GM10847 (cell line): ENCODE measurements around the gene MCM6.

Experiments used
- POLR2A ChIP-seq: IDR thresholded peaks from 2 replicates; pipeline ENCODE4 v1.6.1; 2011; ENCODE audit not compliant: insufficient read length; ENCODE audit errors: extremely low read depth

MCM6 gene

DNA sequence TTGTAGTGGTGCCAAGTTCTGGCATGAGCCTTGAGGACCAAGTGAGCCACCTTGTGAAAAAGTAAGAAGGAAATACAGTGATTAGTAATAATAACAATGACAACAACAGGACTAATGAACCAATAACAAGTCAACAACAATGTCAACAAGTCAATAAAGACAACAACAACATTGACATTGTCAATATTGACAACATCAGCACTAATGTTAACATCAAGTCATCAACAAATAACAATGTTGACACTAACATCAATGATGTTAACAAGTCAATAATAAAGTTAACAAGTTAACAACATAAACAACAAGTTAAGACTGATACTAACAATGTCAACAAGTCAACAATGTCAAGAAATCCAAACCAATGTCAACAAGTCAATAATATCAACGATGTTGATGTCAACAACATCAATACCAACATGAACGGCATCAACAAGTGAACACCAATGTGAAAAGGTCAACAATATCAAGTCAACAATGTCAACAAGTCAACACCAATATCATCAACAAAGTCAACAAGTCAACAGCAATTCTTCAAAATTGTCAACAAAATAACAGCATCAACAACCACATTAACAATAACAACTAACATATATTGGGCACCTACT, 63.2 kb downstream of the MCM6 start:
- no peak for TF ChIP-seq POLR2A

DNA sequence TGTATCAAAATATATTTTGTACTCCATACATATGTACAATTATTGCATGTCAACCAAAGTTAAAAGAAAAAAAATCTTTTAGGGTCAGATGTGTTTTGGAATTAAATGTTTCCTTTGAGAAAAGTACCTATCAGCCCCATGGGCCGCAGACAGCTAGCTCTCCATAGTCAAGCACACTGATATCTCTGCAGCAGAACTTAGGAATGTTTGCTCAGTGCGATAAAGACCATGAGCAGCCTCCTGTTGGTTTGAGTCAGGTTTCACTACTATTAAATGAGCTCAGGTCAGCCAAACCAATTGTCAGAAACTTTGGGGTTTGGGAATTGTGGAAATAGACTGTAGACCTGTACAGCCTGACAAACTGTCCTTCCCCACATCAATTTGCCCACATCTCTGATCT, 73.0 kb downstream of the MCM6 start:
- TF ChIP-seq POLR2A: no peak

DNA sequence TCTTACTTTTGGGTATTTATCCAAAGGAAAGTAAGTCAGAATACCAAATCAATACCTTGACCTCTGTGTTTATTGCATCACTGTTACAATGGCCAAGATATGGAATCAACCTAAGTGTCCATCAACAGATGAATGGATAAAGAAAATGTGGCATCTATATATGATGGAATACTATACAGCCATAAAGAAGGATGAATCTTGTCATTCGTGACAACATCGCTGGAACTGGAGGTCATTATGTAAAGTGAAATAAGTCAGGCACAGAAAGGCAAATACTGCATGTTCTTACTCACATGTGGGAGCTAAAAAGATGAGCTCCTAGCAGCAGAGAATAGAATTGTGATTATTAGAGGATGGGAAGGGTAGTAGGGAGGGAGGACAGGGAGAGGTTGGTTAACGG, 73.9 kb downstream of the MCM6 start:
- no peak for TF ChIP-seq POLR2A

DNA sequence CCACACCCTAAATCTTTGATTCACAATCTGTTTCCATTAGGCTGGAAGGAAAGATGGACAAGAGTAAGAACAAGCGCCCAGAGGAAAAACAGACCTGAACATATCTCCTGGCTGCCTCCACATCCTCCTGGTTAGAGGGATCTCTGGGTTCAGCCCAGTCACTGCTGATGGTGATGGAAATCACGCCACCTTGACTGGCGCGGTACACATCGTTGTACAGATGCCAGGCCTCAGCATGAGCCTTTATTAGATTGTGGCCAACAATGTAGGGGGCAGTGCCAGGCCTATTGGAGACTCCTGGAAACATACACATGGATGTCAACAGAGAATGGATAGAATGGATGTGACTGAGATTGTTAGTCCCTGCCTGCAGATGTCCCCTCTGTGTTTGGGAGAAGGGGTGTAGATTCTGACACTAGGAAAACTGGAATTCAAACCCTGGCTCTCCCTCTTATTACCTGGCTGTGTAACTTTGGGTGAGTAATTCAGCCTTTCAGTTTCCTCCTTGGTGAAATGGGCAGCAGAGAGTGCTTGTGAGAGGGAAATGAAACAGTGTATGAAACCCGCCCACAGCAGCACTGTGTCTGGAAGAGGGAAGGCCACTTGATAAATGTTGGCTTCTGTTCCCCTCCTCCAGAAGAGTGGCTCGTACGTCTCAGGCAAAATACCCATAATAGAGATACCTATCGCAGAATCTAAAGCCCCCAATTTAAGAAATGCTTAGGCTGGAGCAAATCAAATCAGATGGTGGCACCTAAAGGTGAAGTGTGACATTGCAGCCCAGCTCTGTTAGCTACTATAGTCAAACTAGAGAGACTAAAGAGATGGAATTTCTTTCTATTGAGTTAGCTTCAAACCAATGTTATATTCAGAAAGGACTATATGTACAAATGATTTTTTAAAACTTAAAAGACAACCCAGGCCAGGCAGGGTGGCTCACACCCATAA, 75.5 kb downstream of the MCM6 start:
- no peak for TF ChIP-seq POLR2A

DNA sequence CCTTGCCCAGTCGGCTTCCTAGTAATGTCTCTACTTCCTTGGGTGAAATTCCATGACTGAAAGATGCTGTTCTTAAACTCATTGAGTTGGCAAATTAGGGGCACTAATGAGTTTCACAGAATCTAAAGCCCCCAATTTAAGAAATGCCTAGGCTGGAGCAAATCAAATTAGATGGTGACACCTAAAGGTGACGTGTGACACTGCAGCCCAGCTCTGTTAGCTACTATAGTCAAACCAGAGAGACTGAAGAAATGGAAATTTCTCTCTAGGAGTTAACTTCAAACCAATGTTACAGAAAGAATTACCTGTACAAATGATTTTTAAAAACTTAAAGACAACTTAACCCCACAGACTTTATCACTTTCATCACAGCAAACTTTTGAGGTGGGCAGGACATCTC, 76.5 kb downstream of the MCM6 start:
- no peak for TF ChIP-seq POLR2A

DNA sequence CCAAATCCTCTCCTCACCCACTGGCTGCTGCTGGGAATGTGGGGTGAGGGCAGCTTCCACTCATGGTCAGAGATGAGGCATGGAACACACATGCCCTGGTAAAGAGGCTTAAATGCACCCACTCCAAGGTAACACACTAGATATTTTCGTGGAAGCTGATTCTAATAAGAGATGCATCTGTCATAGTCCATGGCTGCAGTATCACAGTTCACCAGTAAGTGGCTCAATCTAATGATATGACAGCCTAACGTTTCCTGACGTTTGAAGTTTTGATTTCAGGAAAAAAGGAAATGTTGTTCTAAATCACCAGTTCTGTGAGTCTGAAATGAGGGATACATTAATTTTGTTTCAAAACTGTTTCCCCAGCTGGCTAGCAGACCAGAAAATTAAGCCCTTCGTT, 77.5 kb downstream of the MCM6 start:
- TF ChIP-seq POLR2A: no peak

DNA sequence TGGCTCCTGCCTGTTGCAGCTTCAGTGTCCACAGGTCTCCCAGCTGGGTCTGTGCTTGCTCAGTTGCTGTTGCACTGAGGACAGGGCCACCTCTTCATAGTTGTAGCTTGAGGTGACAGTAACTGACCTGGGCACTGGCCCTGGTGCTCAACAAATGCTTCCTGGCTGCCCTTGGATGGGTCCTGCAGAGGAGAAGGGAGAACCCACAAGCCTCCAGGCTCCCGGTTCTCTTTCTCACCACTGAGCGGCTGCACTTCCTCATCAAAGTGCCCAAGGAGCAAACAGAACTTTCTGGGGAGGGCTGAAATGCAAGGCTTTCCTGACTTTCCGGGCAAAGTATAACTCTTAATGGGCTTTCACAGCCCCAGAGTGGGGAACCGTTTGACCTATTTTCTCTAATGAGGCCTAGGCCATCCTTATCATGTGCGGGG, 78.0 kb downstream of the MCM6 start:
- TF ChIP-seq POLR2A: no peak

DNA sequence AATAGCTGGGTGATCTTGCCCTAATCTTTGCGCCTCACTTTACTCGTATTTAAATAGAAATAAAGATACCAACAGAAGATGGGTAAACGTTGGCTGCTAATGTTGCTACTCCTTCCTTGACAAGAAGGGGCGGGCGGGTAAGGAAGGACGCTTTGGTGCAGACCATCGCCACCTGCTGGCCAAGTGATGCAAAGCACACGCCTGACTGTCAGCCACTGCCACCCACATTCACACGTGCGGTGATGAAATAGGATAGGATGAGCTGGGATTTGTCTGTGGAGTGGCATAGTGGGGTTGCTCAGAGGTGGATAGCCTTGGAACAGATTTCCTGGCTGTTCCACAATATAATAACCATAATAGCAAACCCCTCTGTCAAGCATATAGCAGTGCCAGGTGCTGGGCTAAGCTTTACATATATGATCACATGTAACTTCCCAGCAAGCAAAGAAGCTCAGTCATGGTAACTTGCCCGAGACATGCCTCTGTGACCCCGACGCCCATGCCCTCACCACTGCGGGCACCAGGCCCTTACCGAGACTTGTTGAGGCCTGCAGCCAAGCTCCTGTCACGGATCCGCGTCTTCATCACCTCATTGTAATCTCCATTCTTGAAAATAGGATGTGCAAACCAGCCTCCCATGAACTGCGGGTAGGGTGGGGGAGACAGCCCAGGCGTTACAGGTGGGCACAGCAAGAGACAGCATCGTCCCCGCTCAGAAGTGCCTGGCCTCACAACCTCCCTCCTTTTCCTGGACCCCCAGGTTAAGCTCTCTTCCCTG, 78.6 kb downstream of the MCM6 start:
- no peak for TF ChIP-seq POLR2A

DNA sequence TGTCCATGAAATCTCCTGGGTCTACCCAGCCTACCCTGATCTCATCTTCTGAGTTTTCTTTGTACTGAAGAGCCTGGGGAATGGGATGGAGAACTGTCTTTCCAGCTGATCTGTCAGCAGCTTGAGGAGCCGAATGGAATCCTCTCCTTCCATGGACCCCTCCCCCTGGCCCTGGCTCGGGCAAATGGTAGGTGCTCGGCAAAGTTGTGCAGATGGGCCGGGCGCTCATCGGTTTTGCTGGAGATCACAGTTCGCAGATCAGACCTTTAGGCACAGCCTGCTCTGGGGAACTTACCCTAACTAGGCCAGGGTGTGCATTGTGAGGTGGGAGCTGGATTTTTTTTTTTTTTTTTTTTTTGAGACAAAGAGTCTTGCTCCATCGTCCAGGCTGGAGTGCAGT, 79.6 kb downstream of the MCM6 start:
- no peak for TF ChIP-seq POLR2A

DNA sequence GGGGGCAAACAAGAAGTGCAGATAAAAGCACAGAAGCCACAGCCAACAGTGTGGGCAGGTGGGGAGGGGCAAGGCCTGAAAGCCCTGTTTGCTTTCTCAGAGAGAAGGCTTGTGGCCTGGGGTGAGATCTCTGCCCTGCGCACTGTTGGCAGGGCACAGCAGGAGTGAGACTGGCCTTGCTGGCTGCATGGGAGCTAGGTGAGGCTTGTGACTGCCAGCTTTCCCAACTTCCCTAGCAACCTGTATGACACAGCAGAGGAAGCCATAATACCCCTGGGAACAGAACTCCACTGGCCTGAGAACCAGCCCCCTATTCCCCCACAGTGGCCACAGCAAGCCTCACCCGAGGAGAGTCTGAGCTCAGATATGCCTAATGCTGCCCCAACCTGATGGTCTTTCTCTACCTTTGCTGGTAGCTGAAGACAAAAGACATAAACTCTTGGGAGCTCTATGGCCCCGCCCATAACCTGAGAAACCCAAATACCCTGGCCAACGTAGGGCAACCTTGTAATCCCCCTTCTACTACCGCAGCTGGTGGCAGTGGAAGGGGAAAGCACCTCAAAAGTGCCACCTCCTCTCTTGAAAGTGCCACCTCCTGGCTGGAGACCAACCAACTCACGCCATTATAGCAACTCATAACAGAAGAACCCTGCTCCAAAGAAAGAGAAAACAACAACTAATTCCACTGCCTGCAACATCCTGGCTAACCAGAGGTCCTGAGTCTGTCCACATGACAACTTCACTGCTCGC, 83.7 kb downstream of the MCM6 start:
- TF ChIP-seq POLR2A: no peak

DNA sequence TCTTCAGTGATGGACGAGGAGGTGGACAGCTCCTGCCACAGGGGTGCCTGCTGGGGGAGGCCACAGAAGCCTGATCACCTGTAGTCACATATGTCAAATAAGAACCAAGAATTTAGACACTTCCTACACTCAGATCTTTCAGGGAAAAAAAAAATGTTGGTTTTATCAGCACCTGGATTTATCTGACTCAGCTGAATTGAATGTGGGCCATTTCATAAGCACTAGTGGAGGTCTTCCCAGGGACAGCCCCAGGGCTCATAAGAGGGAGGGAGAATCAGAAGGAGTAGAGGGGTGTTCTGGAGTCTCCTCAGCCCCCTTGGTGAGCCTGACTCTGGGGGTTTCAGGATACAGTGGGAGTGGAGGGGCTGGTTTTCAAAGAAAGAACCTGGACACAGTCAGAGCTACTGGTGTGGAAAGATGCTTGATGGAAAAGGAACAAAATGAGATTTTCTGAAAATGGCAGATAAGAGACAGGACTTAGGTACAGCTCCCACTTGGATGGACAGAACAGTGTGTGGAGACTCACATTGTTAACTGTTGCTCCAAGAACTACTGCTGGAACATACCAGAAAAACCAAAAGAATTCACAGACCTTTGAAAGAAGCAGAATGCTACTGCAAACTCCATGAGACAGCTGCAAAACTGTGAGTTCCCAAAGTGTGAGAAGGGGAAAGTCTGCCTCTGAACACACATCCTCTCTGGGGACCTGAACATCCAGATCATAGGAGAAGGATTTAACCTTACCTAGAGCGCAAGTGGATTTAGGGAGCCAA, 84.6 kb downstream of the MCM6 start:
- TF ChIP-seq POLR2A: no peak

DNA sequence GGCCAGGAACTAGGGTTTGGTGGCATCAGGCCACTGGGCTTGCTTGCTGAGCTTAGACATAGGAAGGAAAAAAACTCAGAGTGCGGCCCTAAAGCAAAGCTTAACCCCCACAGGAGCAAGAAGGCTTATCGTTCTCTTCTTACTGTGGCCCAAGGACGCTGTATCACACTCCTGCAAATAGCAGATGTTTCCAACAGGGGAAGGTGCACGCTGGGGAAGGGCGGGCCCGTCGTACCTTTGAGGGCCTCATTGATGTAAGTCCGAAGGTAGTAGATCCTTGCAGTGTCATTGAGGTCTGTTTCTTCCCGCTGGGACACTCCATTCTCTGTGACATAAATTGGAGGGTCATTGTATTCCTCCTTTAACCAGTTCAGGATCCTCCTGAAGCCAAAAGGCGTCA, 85.8 kb downstream of the MCM6 start:
- no peak for TF ChIP-seq POLR2A
